Activated CD4-positive, alpha-beta T cell treated with anti-CD3 and anti-CD28 coated beads, Interleukin-2, amount 50 U/mL, for 16 hours (primary cell): ENCODE measurements around the gene ANAPC10.
"Not testable (repeated sequence)": the region's sequence is repeated elsewhere in the genome, so short reads cannot be mapped to it uniquely, and the experiment has no call there.

Experiments
- DNase-seq: peaks from one replicate; pipeline ENCODE4 v3.0.0-alpha.2; 2020

Gene ANAPC10

GRCh38 chr4:145069361-145069760 lies 28.6 kb downstream of the ANAPC10 start:
- DNase-seq = no peak

- no peak for DNase-seq
Measured at GRCh38 chr4:145066063-145066501, 31.9 kb downstream of the ANAPC10 start.

GRCh38 chr4:145061318-145061920 lies 36.6 kb downstream of the ANAPC10 start:
- DNase-seq = peak; percentile 47

- DNase-seq = no peak
Measured at GRCh38 chr4:145058256-145058655, 39.7 kb downstream of the ANAPC10 start.

GRCh38 chr4:145056325-145057130 lies 41.5 kb downstream of the ANAPC10 start:
- DNase-seq = no peak

GRCh38 chr4:145055533-145056257 lies 42.3 kb downstream of the ANAPC10 start:
- no peak for DNase-seq

- no peak for DNase-seq
Measured at GRCh38 chr4:145049241-145049640, 48.8 kb downstream of the ANAPC10 start.

- no peak for DNase-seq
Measured at GRCh38 chr4:145048817-145049216, 49.2 kb downstream of the ANAPC10 start.

- no peak for DNase-seq
Measured at GRCh38 chr4:145047151-145047550, 50.8 kb downstream of the ANAPC10 start.

GRCh38 chr4:145045180-145045579 lies 52.8 kb downstream of the ANAPC10 start:
- DNase-seq = no peak

GRCh38 chr4:145044341-145044740 lies 53.7 kb downstream of the ANAPC10 start:
- DNase-seq = no peak

- DNase-seq = no peak
Measured at GRCh38 chr4:145043306-145043705, 54.7 kb downstream of the ANAPC10 start.

GRCh38 chr4:145042601-145043285 lies 55.3 kb downstream of the ANAPC10 start:
- DNase-seq = no peak

- no peak for DNase-seq
Measured at GRCh38 chr4:145041378-145041777, 56.6 kb downstream of the ANAPC10 start.

- DNase-seq = no peak
Measured at GRCh38 chr4:145035494-145036136, 62.4 kb downstream of the ANAPC10 start.

GRCh38 chr4:145034727-145035211 lies 63.2 kb downstream of the ANAPC10 start:
- DNase-seq = no peak

- DNase-seq = peak; percentile 11
Measured at GRCh38 chr4:145019346-145019745, 78.7 kb downstream of the ANAPC10 start.

GRCh38 chr4:145014365-145014764 lies 83.6 kb downstream of the ANAPC10 start:
- no peak for DNase-seq

GRCh38 chr4:145012841-145013240 lies 85.2 kb downstream of the ANAPC10 start:
- peak; percentile 5 for DNase-seq

GRCh38 chr4:145011636-145012035 lies 86.4 kb downstream of the ANAPC10 start:
- DNase-seq = no peak

- not testable (repeated sequence) for DNase-seq
Measured at GRCh38 chr4:145010315-145010714, 87.7 kb downstream of the ANAPC10 start.

GRCh38 chr4:145003675-145004074 lies 94.3 kb downstream of the ANAPC10 start:
- no peak for DNase-seq
